Activated CD8-positive, alpha-beta memory T cell treated with anti-CD3 and anti-CD28 coated beads, Interleukin-2, amount 50 U/mL, for 1 hour (primary cell): ENCODE measurements around the gene ARID1A.

Experiments
- DNase-seq: peaks from one replicate; pipeline ENCODE4 v3.0.0-alpha.2; 2020; ENCODE audit errors: extremely low read depth

Gene ARID1A

GRCh38 chr1:26826261-26827105 is 130.7 kb downstream of the ARID1A start, which contains the start of gene ZDHHC18:
Gene ZDHHC18, plus strand, starts transcription at chr1:26826688. Its CDS starts 117 bp downstream, at chr1:26826805.
- no peak for DNase-seq

GRCh38 chr1:26827106-26827604 is 131.3 kb downstream of the ARID1A start:
- DNase-seq, result no peak

GRCh38 chr1:26827663-26828062 is 131.8 kb downstream of the ARID1A start:
- DNase-seq, result no peak

- DNase-seq, result no peak
Measured at GRCh38 chr1:26828411-26828991, 132.7 kb downstream of the ARID1A start.

GRCh38 chr1:26829184-26829911 is 133.5 kb downstream of the ARID1A start:
- no peak for DNase-seq

- DNase-seq, result no peak
Measured at GRCh38 chr1:26831059-26831458, 135.2 kb downstream of the ARID1A start.
